Epithelial cell of prostate (primary cell): ENCODE measurements around the gene NOG.

Experiments
- DNase-seq: peaks from one replicate; pipeline ENCODE4 v3.0.0-alpha.2; 2011; ENCODE audit warnings: low read depth, low spot score
- H3K27ac ChIP-seq: fragments of 450-650 bp; 2 replicates; pipeline ENCODE4 v1.5.1; 2017; ENCODE audit warnings: mild to moderate bottlenecking

NOG gene

GRCh38 chr17:56593646-56594319, at the start of gene NOG:
TSS of gene NOG (plus strand) at chr17:56593699. CDS start at chr17:56594224, 525 bp downstream.
- no peak for DNase-seq
- H3K27ac ChIP-seq, result peak within 1 kb of the TSS; percentile 24

- no peak overlapping the region for H3K27ac ChIP-seq
- DNase-seq, result no peak
These were observed 48.4 kb upstream of the NOG start for GRCh38 chr17:56545106-56545505.

- no peak for DNase-seq
- no peak overlapping the region for H3K27ac ChIP-seq
These were observed 47.6 kb upstream of the NOG start for GRCh38 chr17:56545930-56546329.

- no peak for DNase-seq
- no peak overlapping the region for H3K27ac ChIP-seq
These were observed 44.8 kb upstream of the NOG start for GRCh38 chr17:56548661-56549060.

- no peak for DNase-seq
- no peak overlapping the region for H3K27ac ChIP-seq
These were observed 44.0 kb upstream of the NOG start for GRCh38 chr17:56549501-56549900.

GRCh38 chr17:56557682-56558081, 35.8 kb upstream of the NOG start:
- H3K27ac ChIP-seq, result no peak overlapping the region
- no peak for DNase-seq

- H3K27ac ChIP-seq, result no peak overlapping the region
- DNase-seq, result no peak
These were observed 35.4 kb upstream of the NOG start for GRCh38 chr17:56558088-56558487.

GRCh38 chr17:56570199-56570598, 23.3 kb upstream of the NOG start:
- no peak for DNase-seq
- H3K27ac ChIP-seq, result no peak overlapping the region

- no peak overlapping the region for H3K27ac ChIP-seq
- DNase-seq, result no peak
These were observed 22.0 kb upstream of the NOG start for GRCh38 chr17:56571456-56571855.

- H3K27ac ChIP-seq, result no peak overlapping the region
- DNase-seq, result no peak
These were observed 16.2 kb upstream of the NOG start for GRCh38 chr17:56577190-56577842.

GRCh38 chr17:56577843-56578204, 15.7 kb upstream of the NOG start:
- no peak overlapping the region for H3K27ac ChIP-seq
- no peak for DNase-seq

- no peak for DNase-seq
- H3K27ac ChIP-seq, result no peak overlapping the region
These were observed 11.6 kb upstream of the NOG start for GRCh38 chr17:56581635-56582627.

- DNase-seq, result no peak
- no peak overlapping the region for H3K27ac ChIP-seq
These were observed 9.7 kb upstream of the NOG start for GRCh38 chr17:56583772-56584171.

GRCh38 chr17:56587298-56587697, 6.2 kb upstream of the NOG start:
- DNase-seq, result no peak
- H3K27ac ChIP-seq, result no peak overlapping the region

- no peak for DNase-seq
- H3K27ac ChIP-seq, result no peak overlapping the region
These were observed 913 bp upstream of the NOG start for GRCh38 chr17:56592487-56593085.

GRCh38 chr17:56593086-56593645, 333 bp upstream of the NOG start:
- DNase-seq, result no peak
- H3K27ac ChIP-seq, result peak overlapping the region; percentile 24

GRCh38 chr17:56594320-56595107, 1.0 kb downstream of the NOG start:
- no peak overlapping the region for H3K27ac ChIP-seq
- no peak for DNase-seq

GRCh38 chr17:56595108-56595418, 1.6 kb downstream of the NOG start:
- no peak overlapping the region for H3K27ac ChIP-seq
- DNase-seq, result no peak

GRCh38 chr17:56595831-56596690, 2.6 kb downstream of the NOG start:
- no peak for DNase-seq
- H3K27ac ChIP-seq, result no peak overlapping the region
